NCI-H2227 (cell line): ENCODE data around the gene EHD3.

Experiments
- DNase-seq: peaks from one replicate; lab custom pipeline; 2025; ENCODE audit not compliant: unreplicated experiment; lab: John Stamatoyannopoulos, UW

The EHD3 gene

DNA sequence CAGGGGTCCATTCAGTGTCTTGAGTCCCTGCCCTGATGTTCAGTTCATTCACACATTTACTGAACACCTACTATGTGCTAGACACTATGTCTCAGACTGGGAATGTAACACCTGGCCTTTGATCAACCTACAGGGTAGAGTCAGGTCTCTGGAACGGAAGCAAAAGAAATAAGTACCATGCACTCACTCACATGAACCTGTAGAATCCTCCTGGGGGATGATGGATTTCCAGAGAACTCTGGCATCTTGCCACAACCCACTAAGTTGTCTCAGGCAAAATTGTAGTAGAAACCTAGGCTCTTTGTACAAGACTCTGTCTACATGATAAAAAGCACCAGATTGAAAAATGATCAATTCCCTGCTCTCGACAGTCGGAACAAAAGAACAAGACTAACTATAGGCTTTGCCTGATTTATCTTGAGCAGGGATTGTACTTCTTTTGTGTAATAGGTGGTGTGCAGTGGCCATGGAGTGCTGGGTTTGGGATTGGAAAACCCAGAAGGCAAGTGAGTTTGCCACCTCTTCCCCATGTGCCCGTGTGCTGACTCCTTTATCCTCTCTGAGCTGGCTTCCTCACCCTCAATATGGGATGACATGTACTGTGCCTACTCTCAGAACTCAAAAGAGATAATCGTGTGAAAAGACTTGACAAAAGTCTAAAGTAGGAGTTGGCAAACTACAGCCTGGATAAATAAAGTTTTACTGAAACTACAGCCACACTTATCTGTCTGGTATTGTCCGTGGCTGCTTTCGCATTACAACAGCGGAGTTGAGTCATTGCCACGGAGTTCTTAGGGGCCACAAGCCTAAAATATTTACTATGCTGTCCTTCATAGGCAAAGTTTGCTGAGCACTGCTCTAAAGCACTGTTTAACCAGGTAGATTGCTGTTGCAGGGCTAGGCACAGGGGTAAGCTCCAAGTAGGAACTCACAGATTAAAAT, 21.0 kb upstream of the EHD3 start:
- no peak for DNase-seq

DNA sequence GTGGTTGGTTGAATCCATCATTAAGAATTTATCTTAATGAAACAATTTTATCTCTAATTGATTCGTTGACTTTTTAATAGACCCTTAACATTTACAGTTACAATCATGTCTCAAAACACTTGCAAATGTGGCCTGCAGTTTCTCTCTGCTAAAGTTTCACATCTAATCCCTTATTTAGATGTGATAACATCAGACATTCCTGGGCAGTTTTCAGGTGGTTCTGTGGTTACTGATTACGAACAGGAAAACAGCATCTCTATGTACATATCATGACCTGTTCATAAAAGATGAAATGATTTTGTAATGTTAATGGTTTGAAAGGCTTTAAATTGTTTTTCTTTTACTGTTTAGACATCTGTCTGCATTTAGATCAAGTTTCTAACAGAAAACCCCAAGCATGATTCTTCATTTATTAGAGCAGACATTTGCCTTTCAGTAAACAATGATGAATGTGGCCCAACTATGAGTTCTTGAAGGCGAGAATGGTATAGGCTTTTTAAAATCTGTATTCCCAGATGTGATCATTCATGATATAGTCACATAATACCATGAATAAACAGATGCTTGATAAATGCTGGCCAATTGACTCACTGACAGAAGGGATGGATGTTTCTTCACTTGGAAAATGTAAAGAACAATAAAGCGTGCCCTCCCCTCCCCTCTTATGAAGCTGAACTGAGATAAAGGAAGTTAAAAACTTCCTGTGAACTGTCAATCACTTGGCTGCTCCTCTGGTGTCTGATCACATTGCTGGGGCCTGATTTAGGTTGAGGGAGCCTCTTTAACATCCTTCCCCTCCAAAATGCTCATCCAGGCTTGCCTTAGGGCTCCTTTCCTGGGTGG, 20.1 kb upstream of the EHD3 start:
- no peak for DNase-seq

DNA sequence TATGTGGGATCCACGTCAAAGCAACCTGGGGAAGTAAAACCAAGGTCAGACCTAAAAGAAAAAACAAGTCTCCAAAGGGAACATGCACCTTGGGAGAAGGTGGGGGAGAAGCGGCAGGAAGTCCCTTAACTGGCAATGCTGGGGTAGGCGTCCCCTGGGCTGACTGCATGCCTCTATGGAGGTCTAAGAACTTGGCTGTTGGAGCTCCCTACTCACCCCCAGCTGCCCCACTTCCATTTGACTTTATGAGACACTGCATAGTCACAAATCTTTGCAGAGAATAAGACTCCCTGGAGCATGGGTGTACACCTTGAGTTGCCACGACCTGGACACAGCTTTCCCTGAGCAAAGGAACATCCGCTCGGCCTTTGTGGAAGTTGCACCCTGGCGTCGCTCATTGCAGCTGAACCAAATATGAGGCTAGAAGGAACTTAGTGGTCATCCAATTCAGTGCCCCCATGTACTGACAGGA, 19.5 kb upstream of the EHD3 start:
- no peak for DNase-seq

DNA sequence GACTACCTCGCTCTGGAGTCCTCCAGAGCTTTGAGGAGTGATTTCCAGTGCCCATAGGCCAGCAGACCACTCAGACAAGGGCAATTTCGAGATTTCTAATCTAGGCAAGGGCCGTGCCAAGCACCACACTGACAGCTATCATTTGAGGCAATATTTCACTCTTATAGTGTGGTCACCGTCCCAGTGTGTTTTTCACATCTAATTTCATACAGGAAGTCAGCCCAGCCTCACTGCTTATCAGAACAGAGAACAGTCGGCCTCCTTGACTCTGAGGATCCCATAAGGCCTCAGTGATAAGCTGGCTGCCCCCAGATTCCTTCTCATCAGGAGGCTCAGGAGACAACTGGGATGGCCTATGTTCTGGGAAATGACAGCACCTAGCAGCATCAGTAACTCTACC, 17.2 kb upstream of the EHD3 start:
- no peak for DNase-seq

DNA sequence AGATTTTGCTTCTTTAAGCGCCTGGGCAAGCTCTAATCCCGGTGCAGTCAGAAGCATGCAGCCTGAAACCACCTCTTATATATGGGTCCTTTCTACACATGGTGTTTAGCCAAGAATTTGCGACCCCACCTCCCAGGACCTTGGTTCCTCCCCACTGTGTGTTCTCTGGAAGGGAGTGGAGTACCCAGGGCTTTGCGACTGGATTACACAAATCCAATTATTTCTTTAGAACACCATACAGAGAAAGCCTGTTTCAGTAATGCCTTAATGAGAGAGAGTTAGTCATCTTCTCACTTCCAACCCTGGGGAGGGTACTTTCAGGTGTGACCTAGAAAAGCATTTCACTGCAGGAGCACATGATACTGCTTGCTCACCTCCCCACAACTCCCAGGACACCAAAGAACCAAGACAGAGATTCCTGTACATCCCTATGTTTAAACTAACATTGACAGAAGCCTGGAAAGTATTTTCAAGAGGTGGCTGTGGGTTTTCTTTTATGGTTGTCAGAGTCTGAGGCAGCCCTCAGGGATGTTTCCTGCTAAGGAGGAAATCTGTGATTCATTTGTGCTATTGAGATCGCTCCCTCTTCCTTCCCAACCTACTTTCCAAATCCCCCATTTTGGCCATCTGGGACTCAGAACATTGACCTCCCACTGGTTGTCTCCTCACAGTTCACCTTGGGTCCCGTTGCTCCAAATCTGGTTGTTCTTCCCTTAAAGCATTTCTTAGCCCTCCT, 16.3 kb upstream of the EHD3 start, which contains the start of gene CAPN14:
CAPN14 (minus strand) TSS at position 51 of the 736 bp plus-strand sequence. CDS start 12,068 bp downstream, outside the sequence.
- no peak for DNase-seq

DNA sequence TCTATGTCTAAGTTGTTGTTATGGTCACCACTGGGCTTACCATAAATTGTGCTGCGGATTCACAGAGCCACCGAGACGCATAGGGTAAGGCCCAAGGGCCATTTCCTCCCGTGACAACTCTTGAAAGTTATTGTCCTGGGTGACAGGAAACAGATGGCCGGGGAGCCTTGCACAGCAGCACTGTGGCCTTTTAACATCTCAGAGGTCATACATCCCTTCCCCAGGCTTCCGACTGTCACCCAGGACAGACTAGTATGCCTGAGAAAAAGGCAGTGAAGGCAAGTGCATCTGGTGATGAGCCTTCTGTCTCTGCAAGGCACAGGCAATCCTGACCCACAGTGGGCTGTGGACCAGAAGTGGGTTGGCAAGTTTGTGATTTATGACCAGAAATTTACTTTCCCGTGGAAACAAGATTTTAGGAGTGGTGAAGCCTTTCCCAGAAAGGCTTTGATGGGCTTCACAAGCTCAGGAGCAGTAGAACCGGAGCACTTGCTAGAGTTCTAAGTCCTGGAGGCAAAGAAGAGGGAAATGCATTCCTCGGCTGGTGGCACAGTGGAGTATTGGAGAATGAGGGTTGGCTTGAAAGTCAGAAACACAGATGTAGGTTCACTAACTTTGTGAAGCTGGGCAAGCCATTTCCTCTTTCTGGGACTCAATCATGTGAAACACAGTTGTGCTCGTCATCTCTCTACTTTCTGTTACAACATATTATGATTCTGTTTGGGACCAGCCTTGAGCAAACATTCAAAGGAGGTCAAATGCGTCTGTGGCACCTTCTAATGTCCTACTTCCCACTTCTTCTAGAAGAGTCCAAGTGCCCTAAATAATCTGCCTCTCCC, 14.6 kb upstream of the EHD3 start:
- DNase-seq = no peak

DNA sequence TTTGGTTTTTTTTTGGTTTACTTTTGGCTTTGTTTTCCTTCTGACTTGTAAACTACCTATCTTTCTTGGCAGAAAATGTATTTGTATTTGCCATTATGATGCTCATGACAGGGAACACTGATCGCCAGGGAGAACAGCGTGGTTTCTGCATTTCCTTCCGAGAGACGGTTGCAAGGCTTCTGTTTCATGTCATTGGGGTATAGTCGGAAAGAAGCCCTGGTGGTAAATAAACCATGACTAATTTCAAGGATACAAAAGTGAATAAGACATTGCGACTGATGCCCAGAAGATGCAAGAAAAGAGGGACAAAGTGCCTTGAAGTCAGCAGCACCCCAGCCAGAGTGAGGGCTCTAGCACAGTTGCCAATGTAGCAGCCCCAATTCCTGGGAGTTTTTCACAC, 12.4 kb upstream of the EHD3 start:
- no peak for DNase-seq

DNA sequence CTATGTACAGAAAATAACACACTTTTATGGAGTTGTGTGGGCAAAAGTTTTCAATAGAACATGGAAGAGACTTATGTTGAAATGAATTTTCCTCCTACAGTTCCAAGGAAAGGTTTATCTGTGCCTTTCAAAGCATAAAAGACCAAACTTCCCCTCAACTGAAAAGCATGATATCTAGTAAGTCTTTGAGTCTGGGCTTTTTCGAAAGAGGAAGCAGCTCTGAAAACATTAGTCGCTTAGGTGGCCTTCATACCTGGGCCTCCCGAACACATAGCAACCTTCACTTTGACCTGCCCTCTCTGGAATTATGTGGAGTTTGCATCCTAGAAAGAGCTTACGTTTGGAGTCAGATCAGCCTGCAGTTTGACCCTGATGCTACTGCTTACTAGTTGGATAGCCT, 11.9 kb upstream of the EHD3 start:
- DNase-seq = no peak

DNA sequence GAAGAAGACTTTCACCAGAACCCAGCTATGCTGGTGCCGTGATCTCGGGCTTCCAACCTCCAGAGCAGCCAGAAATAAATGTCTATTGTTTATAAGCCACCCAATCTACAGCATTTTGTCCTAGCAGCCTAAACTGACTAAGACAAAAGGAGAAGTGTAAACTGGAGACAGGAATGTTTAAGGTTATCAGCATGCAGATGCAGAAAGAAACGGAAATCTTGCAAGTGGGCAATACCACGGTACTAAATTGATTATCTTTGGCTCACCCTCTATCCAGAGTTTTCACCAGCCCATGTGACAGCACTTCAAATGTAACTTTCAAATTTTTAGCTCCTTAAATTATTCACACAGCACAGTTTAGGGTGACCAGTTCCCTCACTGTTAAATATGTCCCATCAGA, 10.9 kb upstream of the EHD3 start:
- DNase-seq = no peak

DNA sequence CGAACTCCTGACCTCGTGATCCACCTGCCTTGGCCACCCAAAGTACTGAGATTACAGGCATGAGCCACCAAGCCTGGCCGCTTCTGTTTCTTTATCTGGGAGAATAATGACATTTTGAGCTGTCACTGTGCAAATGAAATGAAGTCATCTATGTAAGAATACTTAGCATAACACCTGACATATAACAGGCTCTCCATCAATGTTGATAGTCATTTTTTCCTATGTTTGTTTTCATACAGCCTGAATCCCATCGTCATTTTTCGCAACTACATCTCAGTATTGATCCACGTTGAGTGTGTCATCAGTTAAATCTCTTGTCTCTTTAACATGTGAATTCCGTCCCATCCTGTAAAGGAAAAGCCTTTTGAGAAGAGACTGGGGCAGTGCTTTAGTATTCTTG, 10.2 kb upstream of the EHD3 start:
- no peak for DNase-seq

DNA sequence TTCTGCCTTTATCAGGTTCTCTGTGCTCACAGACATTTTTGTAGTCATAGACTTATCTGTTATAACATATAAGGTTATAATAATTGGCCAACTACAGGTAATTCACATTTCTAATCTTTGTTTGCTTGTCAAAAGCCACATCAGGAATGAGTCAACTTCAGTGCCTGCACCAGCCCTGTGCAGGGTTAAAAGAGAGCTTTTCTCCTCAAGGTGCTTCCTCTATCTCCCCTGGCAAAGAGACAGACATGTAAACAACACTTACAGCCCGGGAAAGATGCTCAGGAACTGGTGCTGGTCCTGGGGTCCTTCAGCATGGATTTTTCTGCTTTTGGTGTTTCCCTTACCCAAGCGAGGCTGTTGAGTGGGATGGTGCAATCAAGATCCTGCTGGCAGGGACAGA, 7.7 kb upstream of the EHD3 start:
- DNase-seq = no peak

DNA sequence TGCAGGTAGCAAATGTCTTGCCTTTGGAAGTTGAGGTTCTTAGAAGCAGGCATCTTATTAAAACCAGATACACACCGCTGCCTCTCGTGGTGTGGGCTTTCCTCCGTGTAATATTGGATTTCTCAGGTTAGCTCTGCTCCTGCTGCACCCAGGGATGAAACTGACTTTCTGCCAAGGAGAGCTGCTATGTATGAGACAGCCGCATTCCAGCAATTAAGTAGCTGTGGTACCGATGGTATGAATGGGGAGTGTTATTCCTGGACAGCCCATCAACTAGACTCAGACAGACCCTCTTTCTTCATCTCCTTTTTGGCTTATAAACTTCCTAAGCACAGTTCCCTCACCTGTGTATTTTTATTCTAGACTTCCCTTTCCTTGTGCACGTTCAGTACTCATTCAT, 6.8 kb upstream of the EHD3 start:
- DNase-seq = no peak

DNA sequence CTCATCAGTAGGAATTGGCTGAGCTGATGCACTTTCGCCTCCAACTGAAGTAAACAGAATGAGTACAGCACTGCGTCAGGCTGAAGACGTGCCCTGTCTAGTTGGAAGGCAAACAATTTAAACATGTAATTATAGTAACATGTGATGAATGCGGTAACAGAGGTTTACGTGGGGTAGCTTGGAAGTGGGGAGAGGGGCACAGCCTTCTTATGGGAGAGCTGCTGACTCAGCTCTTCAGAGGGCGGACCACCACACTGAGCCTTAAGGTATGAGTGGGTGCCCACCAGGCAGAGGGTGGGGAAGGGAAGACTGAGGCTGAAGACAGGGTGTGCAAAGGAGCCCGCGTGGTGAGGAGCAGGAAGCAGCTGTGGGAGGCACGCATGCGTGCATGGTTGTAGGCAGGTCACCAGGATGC, 6.2 kb upstream of the EHD3 start:
- peak; percentile 21 for DNase-seq

DNA sequence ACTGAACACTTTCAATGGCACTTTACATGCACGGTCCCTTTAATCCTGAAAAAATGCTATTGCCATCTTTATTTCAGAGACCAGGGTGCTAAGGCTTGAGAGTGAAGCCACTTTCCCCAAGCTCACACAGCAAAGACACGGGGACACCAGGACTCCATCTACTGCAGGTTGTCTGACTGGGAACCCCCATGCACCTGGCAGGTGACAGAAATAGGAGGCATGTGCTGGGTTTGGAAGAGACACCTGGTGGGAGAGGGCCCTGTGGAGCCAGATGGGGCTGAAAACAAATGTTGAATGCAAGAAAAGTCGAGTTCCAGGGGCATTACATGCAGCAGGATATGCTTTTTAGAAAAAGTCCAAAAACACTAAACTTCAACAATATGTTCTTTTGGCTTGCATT, 5.2 kb upstream of the EHD3 start:
- no peak for DNase-seq

DNA sequence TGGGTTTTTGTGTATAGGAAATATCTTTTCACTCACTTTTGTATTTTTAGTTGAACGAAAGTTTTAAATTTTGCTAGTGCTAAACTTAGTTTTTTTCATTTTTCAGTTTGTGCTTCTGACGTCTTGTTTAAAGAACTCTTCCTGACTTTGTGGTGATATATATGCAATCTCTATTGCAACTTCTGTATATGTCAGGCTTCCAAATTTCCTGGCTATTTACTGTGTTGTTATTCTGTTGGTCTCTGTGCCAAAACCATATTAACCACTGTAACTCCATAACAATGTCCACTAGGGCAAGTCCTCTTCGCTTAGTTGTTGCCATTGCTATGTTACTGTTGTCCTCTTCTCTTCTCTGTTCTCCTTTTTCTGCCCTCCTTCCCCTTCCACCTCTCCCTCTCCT, 3.2 kb upstream of the EHD3 start:
- DNase-seq = no peak

DNA sequence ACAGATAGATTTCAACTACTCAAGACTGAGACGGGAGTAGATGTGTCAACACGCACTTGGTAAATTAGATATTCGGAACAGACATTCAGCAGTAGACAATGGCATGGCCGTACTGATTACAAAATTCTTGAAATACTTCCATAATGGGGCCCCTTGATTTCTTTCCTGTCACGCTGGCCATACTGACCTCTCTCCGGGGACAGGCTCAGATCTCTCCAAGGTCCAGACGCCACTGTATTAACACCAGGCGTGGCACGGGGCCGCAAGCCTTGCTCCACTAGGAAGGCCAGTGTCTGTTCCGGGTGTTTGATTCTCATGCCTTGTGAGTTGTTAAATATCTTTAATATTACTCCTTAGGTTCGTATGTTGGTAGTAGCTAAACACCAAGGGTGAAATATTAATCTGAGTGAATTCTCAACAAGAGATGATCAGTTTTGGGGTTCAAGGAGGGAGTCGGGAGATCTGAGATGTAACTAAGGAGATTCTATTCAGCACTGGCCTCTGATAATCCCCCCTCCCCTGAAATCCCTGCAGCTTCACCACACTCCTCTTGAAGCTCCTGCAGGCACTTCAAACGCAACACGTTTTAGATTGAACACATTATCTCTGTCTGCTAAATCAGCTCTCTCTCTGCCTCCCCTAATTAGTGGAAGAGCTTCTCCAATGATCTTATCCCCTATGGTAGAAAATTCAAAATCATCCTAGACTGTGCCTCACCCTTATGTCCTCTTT, 2.2 kb upstream of the EHD3 start:
- no peak for DNase-seq

DNA sequence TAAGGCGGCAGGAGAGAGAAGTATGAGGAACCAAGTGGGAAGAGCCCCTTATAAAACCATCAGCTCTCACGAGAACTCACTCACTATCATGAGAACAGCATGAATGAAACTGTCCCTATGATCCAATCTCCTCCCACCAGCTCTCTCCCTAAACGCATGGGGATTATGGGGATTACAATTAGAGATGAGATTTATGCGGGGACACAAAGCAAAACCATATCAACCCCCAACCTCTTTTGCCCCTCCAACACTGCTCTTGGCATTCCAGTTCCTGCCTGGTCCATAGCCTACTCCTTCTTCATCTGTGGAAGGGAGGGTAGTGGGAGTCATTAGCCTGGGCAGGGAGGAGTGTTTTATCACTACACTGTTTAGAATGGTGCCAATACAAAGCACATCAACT, 1.4 kb upstream of the EHD3 start:
- DNase-seq = no peak

DNA sequence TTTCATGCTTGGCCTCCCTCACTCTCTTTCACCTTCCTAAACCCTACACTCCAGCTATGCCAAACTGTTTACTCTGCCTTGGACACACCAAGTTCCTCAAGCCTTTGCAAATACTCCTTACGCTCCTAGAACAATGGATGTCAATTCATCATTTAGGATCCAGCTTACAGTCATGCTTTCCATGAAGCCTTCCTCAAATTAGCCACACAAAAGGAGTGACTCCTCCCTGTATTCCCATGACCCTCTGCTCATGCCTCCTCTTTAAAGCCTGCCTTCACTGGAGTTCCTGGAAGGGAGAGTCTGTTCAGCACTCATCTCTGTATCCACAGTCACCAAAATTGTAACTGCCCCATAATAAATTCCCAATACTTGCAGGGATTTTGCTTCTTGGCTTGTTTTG, 721 bp upstream of the EHD3 start:
- no peak for DNase-seq

DNA sequence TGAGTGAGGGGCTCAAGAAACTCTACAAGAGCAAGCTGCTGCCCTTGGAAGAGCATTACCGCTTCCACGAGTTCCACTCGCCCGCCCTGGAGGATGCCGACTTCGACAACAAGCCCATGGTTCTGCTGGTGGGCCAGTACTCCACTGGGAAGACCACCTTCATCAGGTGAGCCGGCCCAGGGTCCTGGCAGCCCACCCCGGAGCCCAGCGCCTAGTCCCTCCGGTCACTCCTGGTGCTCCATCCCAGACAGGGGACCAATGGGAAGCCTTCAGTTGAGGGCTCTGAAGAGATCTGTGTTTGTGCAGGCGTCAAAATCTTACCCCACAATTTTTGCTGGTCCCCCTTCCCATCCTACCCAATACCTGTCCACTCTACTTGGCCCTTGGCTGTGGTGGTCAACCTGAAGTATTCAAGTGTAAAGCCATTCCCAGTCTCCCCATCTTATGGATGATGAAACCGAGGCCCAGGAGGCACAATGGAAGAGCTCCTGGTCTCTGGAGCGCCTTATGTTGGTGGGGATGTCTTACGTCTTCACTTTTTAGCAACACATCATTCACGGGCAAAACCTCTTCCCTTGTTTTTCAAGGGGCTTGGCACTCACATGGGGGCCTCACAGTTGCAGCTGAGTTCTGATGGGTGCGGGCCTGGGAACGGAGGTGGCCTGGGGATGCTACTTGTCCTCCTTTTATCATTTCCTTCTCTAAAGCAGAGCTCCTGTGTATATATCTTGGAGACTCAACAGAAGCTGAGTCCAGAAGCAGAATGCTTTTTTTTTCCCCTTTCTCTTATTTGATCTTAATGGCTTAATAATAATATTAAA, 941 bp downstream of the EHD3 start:
- peak; percentile 43 for DNase-seq
